Measurements from ENCODE around the gene RNF223.
"Not testable (repeated sequence)": the region's sequence is repeated elsewhere in the genome, so short reads cannot be mapped to it uniquely, and the experiment has no call there.

The RNF223 gene

DNA sequence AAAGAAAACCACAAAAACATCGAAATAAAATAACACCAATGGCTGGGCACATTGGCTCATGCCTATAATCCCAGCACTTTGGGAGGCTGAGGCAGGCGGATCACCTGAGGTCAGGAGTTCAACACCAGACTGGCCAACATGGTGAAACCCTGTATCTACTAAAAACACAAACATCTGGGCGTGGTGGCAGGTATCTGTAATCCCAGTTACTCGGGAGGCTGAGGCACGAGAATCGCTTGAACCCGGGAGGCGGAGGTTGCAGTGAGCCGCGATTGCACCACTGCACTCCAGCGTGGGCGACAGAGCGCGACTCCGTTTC lies 16.4 kb downstream of the RNF223 start:
- WGBS (ENCODE audit: insufficient coverage, insufficient read length): no CpG with 5 or more reads among the region's 15 CpGs
- not testable (repeated sequence) for H3K9me3 ChIP-seq (ENCODE audit: control insufficient read depth, insufficient read depth, low read length); DNase-seq (ENCODE audit: low read depth, low spot score); H3K27ac ChIP-seq (ENCODE audit: low read length); H3K4me1 ChIP-seq (ENCODE audit: control insufficient read depth, insufficient read depth, low read length); H3K4me3 ChIP-seq (ENCODE audit: low read length); H3K27me3 ChIP-seq (ENCODE audit: control insufficient read depth, insufficient read depth, low read length)
- peaks cover 21% of the 10 kb centered on the region for H3K36me3 ChIP-seq (ENCODE audit: control insufficient read depth, insufficient read depth, low read length)

DNA sequence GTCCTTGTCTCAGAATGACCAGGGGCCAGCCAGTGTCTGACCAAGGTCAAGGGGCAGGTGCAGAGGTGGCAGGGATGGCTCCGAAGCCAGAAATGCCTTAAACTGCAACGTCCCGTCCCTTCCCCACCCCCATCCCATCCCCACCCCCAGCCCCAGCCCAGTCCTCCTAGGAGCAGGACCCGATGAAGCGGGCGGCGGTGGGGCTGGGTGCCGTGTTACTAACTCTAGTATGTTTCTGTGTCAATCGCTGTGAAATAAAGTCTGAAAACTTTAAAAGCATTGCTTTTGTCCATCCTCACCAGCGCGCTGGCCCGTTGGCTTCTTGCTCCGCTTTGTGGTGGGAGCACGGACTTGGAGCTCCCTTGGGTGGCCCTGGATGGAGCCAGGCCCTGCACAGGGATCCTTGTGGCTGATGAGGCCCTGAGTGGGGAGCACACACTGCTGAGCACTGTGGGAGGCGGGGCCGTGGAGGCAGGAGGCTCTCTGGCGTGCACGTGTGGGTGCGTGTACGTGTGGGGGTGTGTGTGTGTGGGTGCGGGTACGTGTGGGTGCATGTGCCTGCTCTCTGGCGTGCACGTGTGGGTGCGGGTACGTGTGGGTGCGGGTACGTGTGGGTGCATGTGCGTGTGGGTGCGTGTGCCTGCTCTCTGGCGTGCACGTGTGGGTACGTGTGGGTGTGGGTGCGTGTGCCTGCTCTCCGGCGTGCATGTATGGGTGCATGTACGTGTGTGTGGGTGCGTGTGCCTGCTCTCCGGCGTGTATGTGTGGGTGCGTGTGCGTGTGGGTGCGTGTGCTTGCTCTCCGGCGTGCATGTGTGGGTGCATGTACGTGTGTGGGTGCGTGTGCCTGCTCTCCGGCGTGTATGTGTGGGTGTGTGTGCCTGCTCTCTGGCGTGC lies 18.0 kb downstream of the RNF223 start:
- no peak for DNase-seq (ENCODE audit: low read depth, low spot score)
- no peaks in the 10 kb centered on the region; the same call in 1 of the 2 replicates for H3K4me1 ChIP-seq (ENCODE audit: control insufficient read depth, insufficient read depth, low read length)
- H3K27ac ChIP-seq (ENCODE audit: low read length): no peak overlapping the region
- peaks cover 37% of the 10 kb centered on the region for H3K36me3 ChIP-seq (ENCODE audit: control insufficient read depth, insufficient read depth, low read length)
- WGBS (ENCODE audit: insufficient coverage, insufficient read length): no CpG with 5 or more reads among the region's 50 CpGs
- H3K9me3 ChIP-seq (ENCODE audit: control insufficient read depth, insufficient read depth, low read length): no peaks in the 10 kb centered on the region
- no peaks in the 10 kb centered on the region; the same call in 1 of the 2 replicates for H3K27me3 ChIP-seq (ENCODE audit: control insufficient read depth, insufficient read depth, low read length)
- no peak overlapping the region for H3K4me3 ChIP-seq (ENCODE audit: low read length)

DNA sequence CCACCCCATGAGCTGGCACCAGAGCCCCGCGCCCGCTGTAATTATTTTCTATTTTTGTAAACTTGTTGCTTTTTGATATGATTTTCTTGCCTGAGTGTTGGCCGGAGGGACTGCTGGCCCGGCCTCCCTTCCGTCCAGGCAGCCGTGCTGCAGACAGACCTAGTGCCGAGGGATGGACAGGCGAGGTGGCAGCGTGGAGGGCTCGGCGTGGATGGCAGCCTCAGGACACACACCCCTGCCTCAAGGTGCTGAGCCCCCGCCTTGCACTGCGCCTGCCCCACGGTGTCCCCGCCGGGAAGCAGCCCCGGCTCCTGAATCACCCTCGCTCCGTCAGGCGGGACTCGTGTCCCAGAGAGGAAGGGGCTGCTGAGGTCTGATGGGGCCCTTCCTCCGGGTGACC lies 19.1 kb downstream of the RNF223 start:
- WGBS (ENCODE audit: insufficient coverage, insufficient read length): no CpG with 5 or more reads among the region's 23 CpGs
- H3K9me3 ChIP-seq (ENCODE audit: control insufficient read depth, insufficient read depth, low read length): no peaks in the 10 kb centered on the region
- H3K36me3 ChIP-seq (ENCODE audit: control insufficient read depth, insufficient read depth, low read length): peaks cover 38% of the 10 kb centered on the region
- DNase-seq (ENCODE audit: low read depth, low spot score): no peak
- no peaks in the 10 kb centered on the region; the same call in 1 of the 2 replicates for H3K27me3 ChIP-seq (ENCODE audit: control insufficient read depth, insufficient read depth, low read length)
- H3K27ac ChIP-seq (ENCODE audit: low read length): no peak overlapping the region
- no peaks in the 10 kb centered on the region; the same call in 1 of the 2 replicates for H3K4me1 ChIP-seq (ENCODE audit: control insufficient read depth, insufficient read depth, low read length)
- no peak overlapping the region for H3K4me3 ChIP-seq (ENCODE audit: low read length)

DNA sequence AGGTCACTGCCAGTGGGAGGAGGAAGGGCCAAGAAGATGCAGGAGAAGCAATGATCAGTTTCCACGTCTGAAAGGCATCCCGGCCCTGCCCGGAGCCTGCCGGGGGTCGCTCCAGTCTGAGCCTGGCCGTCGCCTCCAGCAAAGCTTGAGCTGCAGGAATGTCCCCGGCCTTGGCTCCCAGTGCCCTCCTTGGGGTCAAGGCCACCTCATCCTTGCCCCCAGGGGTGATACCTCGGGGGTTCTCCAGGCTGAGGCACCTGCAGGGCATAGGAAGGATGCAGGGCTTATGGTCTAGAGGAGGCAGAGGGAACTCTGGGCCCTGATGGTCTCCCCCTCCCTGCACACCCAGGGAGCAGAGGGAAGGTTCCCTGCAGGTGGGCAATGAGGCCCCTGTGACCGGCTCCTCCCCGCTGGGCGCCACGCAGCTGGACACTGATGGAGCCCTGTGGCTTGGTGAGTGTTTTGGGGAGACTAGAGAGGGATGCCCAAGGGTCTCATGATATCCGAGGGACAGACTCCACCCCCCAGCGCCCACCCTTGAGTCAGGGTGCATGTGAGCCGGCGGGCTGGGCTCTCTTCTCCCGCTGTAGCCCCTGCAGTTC lies 19.9 kb downstream of the RNF223 start:
- peaks cover 38% of the 10 kb centered on the region for H3K36me3 ChIP-seq (ENCODE audit: control insufficient read depth, insufficient read depth, low read length)
- DNase-seq (ENCODE audit: low read depth, low spot score): no peak
- no CpG with 5 or more reads among the region's 18 CpGs for WGBS (ENCODE audit: insufficient coverage, insufficient read length)
- H3K4me3 ChIP-seq (ENCODE audit: low read length): no peak overlapping the region
- no peaks in the 10 kb centered on the region for H3K9me3 ChIP-seq (ENCODE audit: control insufficient read depth, insufficient read depth, low read length)
- H3K4me1 ChIP-seq (ENCODE audit: control insufficient read depth, insufficient read depth, low read length): no peaks in the 10 kb centered on the region; the same call in 1 of the 2 replicates
- H3K27ac ChIP-seq (ENCODE audit: low read length): no peak overlapping the region
- H3K27me3 ChIP-seq (ENCODE audit: control insufficient read depth, insufficient read depth, low read length): no peaks in the 10 kb centered on the region; the same call in 1 of the 2 replicates

DNA sequence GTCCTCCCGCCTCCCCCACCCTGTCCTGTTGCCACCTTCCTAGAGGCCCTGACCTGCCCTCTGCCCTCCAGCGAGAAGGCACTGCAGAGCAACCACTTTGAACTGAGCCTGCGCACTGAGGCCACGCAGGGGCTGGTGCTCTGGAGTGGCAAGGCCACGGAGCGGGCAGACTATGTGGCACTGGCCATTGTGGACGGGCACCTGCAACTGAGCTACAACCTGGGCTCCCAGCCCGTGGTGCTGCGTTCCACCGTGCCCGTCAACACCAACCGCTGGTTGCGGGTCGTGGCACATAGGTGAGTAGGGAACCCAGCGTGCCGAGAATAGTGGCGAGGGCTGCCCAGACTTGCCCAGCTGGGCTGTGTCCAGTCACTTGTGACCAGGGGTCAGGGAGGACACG lies 20.4 kb downstream of the RNF223 start:
- Histone ChIP-seq H3K27ac (ENCODE audit: low read length) (no peak overlapping the region), H3K4me3 (ENCODE audit: low read length) (no peak overlapping the region), H3K27me3 (ENCODE audit: control insufficient read depth, insufficient read depth, low read length) (no peaks in the 10 kb centered on the region; the same call in 1 of the 2 replicates), H3K4me1 (ENCODE audit: control insufficient read depth, insufficient read depth, low read length) (no peaks in the 10 kb centered on the region; the same call in 1 of the 2 replicates), H3K9me3 (ENCODE audit: control insufficient read depth, insufficient read depth, low read length) (no peaks in the 10 kb centered on the region), H3K36me3 (ENCODE audit: control insufficient read depth, insufficient read depth, low read length) (peaks cover 38% of the 10 kb centered on the region)
- no peak for DNase-seq (ENCODE audit: low read depth, low spot score)
- WGBS (ENCODE audit: insufficient coverage, insufficient read length): no CpG with 5 or more reads among the region's 18 CpGs

DNA sequence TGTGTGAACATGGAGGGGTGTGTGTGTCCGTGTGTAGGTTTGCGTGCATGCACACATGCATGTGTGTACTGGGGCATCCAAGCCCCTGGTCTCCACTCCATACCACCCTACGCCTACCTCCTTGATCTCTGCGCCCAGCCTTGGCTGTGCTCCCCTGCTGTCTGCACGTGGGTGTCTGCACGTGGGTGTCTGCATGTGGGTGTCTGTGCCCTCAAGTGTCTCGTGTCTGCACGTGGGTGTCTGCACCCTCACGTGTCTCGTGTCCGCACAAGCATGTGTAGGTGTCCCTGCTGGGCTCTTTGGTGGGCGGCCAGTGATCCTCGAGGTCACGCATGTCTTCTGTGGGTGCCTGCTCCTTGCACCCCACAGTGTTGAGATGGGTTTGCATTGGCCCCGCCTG lies 21.1 kb downstream of the RNF223 start:
- H3K4me1 ChIP-seq (ENCODE audit: control insufficient read depth, insufficient read depth, low read length): no peaks in the 10 kb centered on the region; the same call in 1 of the 2 replicates
- WGBS (ENCODE audit: insufficient coverage, insufficient read length): no CpG with 5 or more reads among the region's 15 CpGs
- no peak for DNase-seq (ENCODE audit: low read depth, low spot score)
- no peaks in the 10 kb centered on the region for H3K9me3 ChIP-seq (ENCODE audit: control insufficient read depth, insufficient read depth, low read length)
- no peaks in the 10 kb centered on the region for H3K27me3 ChIP-seq (ENCODE audit: control insufficient read depth, insufficient read depth, low read length)
- H3K36me3 ChIP-seq (ENCODE audit: control insufficient read depth, insufficient read depth, low read length): peaks cover 39% of the 10 kb centered on the region
- H3K4me3 ChIP-seq (ENCODE audit: low read length): no peak overlapping the region
- no peak overlapping the region for H3K27ac ChIP-seq (ENCODE audit: low read length)

DNA sequence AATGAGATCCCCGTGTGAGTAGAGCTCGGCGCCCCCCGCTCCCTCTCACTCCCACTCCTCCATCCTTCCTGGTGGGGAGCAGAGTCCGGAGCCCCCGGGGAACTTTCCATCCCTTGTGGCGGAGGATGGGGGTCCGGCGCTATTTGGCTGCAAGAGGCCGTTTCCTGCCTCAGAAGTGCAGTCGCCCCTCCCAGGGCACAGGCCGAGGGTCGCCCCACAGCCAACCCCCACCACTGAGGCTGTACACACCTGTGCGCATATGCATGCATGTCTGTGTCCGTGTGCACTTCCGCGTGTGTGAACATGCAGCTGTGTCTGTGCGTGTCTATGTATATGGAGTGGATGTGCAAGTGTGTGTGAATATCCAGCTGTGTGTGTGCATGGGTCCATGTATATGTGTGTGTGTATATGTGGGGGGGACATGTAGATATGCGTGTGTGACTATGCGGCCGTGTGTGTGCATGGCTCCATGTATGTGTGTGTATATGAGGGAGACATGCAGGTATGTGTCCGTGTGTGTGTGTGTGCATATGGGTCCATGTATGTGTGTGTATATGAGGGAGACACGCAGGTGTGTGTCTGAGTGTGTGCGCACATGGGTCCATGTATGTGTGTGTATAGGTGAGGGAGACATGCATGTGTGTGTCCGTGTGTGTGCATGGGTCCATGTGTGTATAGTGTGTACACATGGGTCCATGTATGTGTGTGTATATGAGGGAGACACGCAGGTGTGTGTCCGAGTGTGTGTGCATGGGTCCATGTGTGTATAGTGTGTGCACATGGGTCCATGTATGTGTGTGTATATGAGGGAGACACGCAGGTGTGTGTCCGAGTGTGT lies 21.9 kb downstream of the RNF223 start:
- H3K27me3 ChIP-seq (ENCODE audit: control insufficient read depth, insufficient read depth, low read length): no peaks in the 10 kb centered on the region
- peaks cover 45% of the 10 kb centered on the region for H3K36me3 ChIP-seq (ENCODE audit: control insufficient read depth, insufficient read depth, low read length)
- no peak for DNase-seq (ENCODE audit: low read depth, low spot score)
- no peak overlapping the region for H3K4me3 ChIP-seq (ENCODE audit: low read length)
- WGBS (ENCODE audit: insufficient coverage, insufficient read length): no CpG with 5 or more reads among the region's 29 CpGs
- no peaks in the 10 kb centered on the region; the same call in 1 of the 2 replicates for H3K4me1 ChIP-seq (ENCODE audit: control insufficient read depth, insufficient read depth, low read length)
- H3K27ac ChIP-seq (ENCODE audit: low read length): no peak overlapping the region
- H3K9me3 ChIP-seq (ENCODE audit: control insufficient read depth, insufficient read depth, low read length): no peaks in the 10 kb centered on the region

DNA sequence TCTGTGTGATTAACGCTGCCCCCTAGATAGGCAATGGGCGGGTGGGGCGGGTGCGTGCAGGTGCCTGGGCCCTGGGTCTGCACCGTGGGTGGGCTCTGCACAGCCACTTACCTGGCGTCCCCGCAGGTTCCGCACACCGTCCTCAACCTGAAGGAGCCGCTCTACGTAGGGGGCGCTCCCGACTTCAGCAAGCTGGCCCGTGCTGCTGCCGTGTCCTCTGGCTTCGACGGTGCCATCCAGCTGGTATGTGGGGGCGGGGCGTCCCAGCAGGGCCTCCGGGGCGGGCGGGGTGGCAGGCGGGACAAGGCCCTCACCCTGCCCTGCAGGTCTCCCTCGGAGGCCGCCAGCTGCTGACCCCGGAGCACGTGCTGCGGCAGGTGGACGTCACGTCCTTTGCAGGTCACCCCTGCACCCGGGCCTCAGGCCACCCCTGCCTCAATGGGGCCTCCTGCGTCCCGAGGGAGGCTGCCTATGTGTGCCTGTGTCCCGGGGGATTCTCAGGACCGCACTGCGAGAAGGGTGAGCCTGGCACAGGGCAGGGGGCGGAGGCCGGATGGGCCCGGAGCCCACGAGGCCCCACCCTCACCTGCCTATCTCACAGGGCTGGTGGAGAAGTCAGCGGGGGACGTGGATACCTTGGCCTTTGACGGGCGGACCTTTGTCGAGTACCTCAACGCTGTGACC lies 22.8 kb downstream of the RNF223 start:
- H3K27ac ChIP-seq (ENCODE audit: low read length): no peak overlapping the region
- no peak overlapping the region for H3K4me3 ChIP-seq (ENCODE audit: low read length)
- DNase-seq (ENCODE audit: low read depth, low spot score): no peak
- H3K36me3 ChIP-seq (ENCODE audit: control insufficient read depth, insufficient read depth, low read length): peaks cover 54% of the 10 kb centered on the region
- no CpG with 5 or more reads among the region's 46 CpGs for WGBS (ENCODE audit: insufficient coverage, insufficient read length)
- H3K9me3 ChIP-seq (ENCODE audit: control insufficient read depth, insufficient read depth, low read length): no peaks in the 10 kb centered on the region
- no peaks in the 10 kb centered on the region for H3K27me3 ChIP-seq (ENCODE audit: control insufficient read depth, insufficient read depth, low read length)
- no peaks in the 10 kb centered on the region; the same call in 1 of the 2 replicates for H3K4me1 ChIP-seq (ENCODE audit: control insufficient read depth, insufficient read depth, low read length)

DNA sequence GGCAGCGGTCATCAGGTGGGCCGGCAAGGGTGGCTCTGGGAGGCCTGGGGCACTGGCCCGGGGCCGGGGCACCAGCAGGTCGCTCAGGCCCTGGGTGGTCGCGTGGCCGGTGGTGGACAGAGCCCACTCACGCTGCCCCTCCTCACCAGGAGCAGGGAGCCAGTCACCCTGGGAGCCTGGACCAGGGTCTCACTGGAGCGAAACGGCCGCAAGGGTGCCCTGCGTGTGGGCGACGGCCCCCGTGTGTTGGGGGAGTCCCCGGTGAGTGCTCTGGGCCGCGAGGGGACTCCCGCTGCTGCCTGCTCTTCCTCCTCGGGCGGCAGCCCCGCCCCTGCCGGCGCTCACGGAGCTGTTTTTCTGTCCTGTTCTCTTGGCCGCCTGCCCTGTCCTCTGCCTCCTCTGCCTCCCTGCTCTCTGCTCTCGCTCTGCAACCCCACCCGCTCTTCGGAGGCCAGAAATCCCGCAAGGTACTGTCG lies 23.5 kb downstream of the RNF223 start:
- peaks cover 61% of the 10 kb centered on the region for H3K36me3 ChIP-seq (ENCODE audit: control insufficient read depth, insufficient read depth, low read length)
- H3K4me3 ChIP-seq (ENCODE audit: low read length): no peak overlapping the region
- WGBS (ENCODE audit: insufficient coverage, insufficient read length): no CpG with 5 or more reads among the region's 32 CpGs
- H3K4me1 ChIP-seq (ENCODE audit: control insufficient read depth, insufficient read depth, low read length): no peaks in the 10 kb centered on the region; the same call in 1 of the 2 replicates
- H3K9me3 ChIP-seq (ENCODE audit: control insufficient read depth, insufficient read depth, low read length): no peaks in the 10 kb centered on the region
- no peaks in the 10 kb centered on the region for H3K27me3 ChIP-seq (ENCODE audit: control insufficient read depth, insufficient read depth, low read length)
- H3K27ac ChIP-seq (ENCODE audit: low read length): no peak overlapping the region
- no peak for DNase-seq (ENCODE audit: low read depth, low spot score)
